Fibroblast of skin of abdomen (primary cell): Measurements from ENCODE around the gene CEACAM20.
"Not testable (repeated sequence)": the region's sequence is repeated elsewhere in the genome, so short reads cannot be mapped to it uniquely, and the experiment has no call there.

Experiments used
- DNase-seq: peaks from one replicate; pipeline ENCODE4 v3.0.0-alpha.2; 2013

CEACAM20 gene

GRCh38 chr19:44476559-44477408 is 52.7 kb downstream of the CEACAM20 start:
- DNase-seq: peak; percentile 5

- DNase-seq: not testable (repeated sequence)
Observed at GRCh38 chr19:44468730-44469129, 60.7 kb downstream of the CEACAM20 start.

DNA sequence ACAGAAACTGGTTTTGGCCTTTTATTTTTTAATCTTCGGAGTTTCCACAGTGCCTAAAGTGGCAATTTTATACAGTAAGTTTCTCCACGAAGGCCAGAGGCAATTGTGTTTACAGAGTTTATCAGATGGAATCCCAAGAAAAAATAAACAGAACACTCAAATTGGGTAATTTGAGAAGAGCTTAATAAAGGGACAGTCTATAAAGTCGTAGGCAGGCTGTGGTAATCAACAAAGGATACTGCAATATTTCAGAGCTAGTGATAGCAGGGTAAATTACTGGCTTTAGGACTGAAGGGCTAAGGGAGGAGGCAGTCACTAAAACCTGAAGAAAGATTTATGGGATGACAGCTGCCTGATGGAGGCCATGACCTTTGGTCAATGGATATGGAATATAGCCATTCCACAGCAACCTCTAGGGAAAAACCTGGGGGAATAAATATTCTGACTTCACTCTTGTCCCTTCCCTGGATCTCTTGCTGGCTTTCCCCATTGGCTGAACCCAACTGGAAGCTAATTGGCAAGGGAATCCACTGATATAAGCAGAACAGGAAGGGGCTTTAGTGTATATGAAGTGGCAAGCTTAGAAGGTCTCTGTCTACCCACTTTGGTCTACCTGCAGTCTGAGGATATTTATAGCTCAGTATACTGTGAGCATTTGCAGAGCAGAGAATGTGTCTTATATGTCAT is 66.7 kb downstream of the CEACAM20 start:
- not testable (repeated sequence) for DNase-seq
